HG02678 (cell line): ENCODE measurements around the gene RAD23B.
"Not testable (repeated sequence)": the region's sequence is repeated elsewhere in the genome, so short reads cannot be mapped to it uniquely, and the experiment has no call there.

Experiments used
- ATAC-seq: cut with Tn5 transposase; IDR thresholded peaks from one replicate; pipeline ENCODE4 v1.9.1; 2021; ENCODE audit warnings: mild to moderate bottlenecking, moderate library complexity; ENCODE audit not compliant: unreplicated experiment

RAD23B gene

DNA sequence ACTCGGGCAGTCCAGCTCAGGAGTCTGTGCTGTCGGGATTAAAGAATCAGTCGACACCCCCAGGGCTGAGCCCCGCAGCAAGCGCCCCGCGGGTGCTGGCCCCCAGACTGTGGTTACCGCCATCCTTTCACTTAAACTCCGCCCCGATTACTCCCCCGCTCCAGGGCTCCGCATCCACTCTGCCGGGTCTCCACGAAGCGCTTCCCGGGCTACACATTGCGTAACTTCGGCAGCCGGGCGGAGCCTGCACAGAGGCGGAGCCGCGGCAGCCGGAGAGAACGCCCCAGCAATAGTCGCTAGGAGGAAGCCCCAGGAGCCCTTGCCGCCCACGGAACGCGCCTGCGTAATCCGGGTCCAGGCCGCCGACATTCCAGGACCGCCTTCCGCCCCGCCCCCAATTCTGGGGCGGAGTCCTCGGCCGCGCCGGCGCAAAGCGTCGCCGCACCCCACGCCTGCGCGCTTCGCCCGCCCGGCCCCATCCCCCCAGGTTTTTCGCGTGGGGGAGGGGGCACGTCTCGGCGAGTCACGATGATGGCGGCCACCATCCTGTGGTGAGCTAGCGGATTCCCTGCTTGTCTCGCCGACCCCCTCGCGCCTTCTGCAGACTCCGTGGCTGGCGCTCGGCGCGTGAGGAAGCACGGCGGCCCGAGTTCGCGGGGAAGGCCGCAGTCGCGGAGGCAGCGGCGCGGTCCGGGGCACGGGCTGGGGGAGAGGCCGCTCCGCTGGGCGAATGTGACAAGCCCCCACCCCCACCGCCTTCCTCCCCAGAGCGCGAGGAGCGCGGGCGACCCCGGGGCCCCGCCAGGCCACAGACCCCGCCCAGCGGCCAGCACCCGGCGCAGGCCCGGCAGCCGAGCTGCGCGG lies at the start of gene RAD23B:
Gene RAD23B, plus strand, starts transcription at position 521 of the 864 bp plus-strand sequence. CDS start 351 bp downstream, outside the sequence.
- peak; percentile 83 for ATAC-seq

DNA sequence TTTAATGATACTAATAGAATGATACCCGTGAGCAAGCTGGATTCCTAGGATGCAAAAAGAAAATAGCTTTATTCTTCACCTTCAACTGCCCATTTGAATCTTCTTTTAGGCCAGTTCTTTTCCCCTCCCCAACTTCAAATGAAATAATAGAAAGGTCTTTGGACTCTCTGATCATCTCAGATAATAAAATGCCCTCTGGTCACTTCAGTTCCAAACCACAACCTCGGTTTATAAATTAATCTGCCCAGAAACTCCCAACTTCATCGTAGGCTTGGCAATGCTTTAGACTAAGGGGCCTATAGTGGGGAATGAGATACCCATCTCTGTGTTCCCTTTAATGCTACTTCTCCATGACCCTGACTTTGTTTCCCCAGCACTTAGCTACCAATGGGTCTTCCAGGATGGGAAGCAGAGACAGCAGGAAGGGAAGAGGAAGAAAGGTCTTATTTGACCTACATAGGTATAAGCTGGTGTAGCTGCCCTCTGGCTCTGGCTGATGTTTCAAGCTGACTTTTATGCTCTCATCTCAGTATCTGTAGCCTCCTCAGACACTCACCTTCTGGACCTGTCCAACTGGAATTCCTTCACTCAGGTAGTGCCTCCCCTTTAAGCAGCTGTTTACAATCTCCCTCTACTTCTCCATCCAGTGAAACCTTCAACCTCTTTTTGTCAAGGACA lies 47.2 kb upstream of the RAD23B start:
- ATAC-seq: no peak

DNA sequence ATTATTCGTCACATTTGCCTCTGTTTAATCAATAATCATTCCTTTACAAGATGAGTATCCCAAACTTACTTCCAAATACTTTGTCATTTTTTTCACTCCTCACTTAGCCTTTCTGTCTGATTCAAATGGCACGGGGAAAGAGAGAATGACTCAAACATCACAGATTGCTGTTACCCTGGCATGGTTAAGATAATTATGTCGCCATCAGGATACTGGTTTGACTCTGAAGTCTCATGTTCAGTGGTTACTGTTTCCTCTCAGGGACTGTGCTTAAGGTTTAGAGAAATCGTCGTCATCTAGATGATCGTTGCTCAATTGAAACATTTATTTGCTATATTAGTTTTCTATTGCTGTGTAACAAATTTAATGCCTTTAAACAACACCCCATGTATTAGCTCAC lies 45.2 kb upstream of the RAD23B start:
- ATAC-seq: no peak

DNA sequence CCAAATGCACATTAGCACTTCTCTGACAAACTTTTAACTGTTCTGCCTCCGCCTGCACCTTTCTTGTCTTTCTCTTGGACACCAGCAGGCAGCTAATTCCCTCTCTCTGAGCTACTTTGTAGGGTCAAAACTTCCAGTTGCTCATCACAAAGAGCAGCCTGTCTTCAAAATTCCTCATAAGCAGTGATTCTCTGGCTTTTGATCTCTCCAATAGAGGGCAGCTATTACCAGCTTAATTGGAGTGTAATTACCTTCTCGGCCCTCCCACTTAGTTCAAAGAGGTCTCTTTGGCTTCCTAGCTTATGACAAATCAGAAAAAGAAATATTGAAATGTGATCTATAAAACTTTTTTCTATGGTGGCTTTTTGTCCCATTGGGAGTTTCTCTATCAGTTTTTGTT lies 43.6 kb upstream of the RAD23B start:
- no peak for ATAC-seq

DNA sequence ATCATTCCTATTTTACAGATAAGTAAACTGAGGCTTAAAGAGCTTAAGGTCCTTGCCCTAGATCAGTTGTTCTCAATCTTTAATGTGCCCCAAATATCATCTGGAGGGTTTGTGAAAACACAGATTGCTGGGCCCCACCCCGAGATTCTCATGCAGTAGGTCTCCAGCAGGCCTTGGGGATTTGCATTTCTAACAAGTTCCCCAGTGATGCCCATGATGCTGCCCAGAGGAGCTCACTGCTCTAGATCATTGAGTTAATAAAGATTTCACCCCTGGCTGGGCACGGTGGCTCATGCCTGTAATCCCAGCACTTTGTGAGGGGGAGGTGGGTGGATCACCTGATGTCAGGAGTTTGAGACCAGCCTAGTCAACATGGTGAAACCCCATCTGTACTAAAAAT lies 42.8 kb upstream of the RAD23B start:
- no peak for ATAC-seq

DNA sequence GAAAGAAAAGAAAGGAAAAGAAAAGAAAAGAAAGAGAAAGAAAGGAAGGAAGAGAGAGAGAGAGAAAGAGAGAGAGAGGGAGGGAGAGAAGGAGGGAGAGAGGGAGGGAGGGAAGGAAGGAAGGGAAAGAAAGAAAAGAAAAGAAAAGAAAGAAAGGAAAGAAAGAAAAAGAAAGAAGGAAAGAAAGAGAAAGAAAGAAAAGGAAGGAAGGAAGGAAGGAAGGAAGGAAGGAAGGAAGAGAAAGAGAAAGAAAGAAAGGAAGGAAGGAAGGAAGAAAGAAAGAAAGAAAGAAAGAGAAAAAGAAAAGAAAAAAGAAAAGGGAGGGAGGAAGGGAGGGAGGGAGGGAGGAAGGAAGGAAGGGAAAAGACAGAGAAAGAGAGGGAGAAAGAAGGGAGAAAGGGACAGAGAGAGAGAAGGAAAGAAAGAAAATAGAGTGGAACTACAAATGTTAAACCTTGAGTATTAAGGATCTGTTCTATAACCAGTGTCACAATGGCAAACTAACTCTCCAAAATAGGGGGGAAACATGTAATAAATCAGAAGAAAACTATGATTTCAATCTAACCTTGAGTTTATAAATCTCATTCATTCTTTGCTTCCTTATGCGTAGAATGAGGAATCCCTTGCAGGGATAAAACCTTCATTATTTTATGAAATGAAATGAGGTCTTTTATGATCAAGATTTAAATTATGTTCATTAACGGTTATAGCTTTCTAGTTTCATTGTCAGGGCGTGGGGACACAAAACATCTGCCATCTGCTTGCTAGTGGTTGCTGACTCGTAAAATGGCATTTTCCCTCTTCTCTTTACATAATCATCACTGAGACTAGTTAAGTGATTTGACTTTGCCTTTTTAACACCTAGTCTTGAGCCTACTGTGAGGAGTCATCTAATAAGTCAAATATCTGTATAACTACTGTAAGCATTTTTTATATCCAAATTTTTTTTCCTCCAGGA lies 40.7 kb upstream of the RAD23B start:
- ATAC-seq: no peak

DNA sequence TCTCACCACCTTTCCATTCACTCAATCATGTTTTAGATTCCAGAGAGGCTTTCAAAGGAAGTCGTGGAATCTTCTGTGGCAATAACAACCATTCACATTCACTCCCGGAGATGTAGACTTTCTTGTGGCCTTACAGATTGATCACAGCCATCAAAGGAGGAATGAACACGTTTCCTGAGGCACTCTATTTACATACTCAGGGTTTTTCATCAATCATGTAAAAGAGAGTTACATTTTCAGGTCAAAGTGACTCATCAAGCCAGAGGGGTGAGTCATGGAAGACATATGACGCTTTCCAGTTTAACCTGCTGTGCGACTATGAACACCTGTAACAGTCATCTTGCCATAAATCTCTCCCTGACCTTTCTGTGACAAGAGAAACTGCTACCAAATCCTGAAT lies 39.3 kb upstream of the RAD23B start:
- peak; percentile 63 for ATAC-seq

DNA sequence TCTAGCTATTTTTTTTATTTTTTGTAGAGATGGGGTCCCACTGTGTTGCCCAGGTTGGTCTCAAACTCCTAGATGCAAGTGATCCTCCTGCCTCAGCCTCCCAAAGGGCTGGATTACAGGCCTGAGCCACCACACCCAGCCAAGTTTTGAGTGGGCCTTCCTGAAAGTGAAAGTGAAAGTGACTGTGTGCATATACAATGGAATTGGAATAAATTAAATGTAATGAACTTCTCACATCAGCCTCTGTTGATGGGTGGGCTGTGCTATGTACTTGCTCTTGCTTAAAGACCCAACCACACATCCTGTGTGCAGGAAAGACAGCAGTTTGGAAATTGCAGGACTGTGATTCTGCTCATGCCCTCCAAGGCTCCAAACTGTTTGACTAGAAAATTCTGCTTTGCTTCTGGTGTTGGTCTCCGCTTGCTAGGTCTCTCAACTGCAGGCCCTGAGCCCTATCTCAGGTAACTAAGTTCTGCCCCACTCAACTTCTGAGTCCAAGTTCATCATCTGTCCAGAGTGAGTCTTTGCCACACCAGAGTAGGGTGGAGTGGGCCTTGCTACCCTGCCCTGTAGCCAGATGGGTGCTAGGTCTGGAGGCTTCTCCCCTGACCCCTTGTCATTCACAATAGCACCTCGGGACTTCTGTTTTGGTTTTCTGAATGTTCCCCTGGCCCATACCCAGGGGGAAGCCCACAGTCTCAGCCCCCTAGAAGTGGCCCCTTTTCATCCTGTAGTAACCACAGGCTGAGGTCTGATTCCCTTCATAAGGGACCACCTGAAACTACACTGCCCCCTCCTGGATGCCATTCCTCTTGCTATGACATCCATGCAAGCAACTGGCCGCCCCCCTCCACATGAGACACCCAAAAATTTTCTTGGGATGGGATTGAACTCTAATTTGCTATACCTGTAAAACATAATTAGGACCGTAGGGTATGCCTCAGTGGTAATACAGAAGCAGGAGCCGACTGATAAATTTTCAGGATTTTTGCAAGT lies 36.5 kb upstream of the RAD23B start:
- no peak for ATAC-seq

DNA sequence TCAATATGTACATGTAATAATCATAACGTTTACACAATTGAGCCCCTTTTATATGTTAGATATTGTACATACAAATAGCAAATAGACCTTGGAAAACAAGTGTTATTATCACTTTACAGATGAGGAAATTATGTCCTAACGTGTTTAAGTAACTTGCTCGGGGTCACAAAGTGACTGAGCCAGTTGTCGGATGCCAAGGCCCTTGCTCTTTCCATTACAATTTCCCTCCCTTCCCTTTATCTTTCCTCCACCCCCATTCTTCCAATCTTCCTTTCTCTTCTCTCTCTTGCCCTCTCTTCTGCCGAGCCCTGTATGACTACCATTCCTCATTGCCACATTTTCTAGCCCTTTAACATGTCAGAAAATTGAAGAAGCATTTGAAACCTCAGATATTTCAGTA lies 34.4 kb upstream of the RAD23B start:
- ATAC-seq: no peak

DNA sequence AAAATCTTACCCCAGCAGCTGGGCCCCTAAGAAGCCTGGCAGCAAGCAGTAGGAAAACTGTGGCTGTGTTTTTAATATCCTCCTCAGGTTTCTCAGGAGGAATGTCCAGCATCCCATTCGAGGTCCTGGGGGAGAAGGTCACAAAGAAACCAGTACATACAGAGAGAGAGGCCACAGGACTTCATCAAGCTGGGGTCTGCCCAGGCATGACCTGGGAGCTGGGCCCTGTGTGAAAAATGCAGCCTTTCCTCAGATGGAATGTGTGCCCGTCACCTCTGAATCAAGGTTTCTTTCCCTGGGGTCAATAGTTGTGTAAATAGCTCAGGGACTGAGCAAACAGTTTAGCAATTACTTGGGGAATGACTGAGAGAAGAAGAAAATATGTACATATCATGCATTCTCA lies 33.9 kb upstream of the RAD23B start:
- no peak for ATAC-seq

DNA sequence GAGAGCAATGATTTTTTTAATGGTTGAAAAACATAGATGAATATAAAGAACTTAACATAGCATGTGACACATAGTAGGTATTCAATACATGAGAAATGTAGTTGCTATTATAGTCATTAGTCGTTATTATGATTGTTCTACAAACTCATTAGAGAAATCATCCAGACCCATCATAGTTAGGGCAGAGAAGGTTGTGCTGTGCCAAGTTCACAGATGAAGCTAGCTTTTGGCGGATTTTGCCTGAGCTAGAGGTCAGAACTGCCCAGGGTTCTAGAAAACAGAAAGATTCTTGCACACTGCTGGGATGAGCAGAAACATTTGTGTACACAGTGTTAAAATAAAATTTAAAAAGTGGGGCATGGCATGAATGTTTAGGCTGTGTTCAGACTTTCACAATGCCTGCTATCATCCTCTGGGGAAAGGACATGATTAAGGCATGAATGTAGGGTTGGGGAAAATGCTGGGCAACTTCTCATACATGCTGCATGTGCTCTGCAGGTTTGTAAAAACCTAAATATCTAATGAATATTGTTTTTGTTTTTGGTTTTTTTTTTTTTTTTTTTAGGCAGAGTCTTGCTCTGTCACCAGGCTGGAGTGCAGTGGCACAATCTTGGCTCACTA lies 33.3 kb upstream of the RAD23B start:
- ATAC-seq: no peak

DNA sequence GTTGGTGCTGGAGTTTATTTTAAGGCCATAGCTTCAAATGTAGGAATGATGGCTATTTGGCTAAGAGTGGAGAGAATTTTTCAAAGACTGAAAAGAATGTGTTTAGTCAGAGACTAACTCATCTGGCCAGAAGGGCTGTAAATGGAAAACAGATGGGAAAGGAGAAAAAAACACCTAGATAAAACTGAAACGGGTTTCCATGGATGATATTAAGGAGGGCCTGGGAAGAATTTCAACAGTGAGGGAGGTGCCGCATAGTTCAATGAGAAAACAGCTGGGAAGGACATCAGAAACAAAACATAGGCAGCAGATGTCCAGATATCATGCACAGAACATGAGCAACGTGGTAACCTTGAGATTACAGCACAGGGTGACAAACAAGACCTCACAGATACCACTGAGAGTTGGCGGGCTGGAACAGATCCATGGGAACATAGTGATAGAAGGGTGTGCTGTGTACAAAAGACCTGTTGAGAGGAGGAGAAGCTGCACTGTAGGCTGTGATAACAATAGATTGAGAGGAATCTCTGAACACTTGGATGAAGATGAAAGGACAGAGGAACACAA lies 31.2 kb upstream of the RAD23B start:
- no peak for ATAC-seq

DNA sequence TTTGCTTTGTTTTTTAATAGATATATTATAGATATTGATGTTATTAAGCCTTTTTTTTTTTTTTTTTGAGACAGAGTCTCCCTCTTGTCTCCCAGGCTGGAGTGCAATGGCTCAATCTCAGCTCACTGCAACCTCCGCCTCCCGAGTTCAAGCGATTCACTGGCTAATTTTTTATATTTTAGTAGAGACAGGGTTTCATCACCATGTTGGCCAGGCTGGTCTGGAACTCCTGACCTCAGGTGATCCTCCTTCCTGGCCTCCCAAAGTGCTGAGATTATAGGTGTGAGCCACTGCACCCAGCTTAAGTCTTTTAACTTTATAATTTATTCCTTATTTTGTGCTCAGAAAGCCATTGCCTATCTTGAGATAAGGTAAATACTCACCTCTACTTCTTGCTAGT lies 24.2 kb upstream of the RAD23B start:
- ATAC-seq: no peak

DNA sequence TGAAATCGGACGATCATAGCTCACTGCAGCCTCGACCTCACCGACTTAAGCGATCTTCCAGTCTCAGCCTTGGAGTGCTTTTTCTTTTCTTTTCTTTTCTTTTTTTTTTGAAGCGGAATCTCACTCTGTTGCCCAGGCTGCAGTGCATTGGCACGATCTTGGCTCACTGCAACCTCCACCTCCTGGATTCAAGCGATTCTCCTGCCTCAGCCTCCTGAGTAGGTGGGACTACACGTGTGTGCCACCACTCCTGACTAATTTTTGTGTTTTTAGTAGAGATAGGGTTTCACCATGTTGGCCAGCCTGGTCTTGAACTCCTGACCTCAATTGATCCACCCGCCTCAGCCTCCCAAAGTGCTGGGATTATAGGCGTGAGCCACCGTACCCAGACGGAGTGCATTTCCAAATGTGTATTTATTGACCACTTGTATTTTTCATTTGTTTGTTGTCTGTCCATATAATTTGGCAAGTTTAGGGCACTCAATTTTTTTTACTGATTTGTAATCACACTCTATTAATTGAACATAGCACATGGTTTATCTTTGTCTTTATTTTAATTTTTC lies 23.2 kb upstream of the RAD23B start:
- ATAC-seq: not testable (repeated sequence)

DNA sequence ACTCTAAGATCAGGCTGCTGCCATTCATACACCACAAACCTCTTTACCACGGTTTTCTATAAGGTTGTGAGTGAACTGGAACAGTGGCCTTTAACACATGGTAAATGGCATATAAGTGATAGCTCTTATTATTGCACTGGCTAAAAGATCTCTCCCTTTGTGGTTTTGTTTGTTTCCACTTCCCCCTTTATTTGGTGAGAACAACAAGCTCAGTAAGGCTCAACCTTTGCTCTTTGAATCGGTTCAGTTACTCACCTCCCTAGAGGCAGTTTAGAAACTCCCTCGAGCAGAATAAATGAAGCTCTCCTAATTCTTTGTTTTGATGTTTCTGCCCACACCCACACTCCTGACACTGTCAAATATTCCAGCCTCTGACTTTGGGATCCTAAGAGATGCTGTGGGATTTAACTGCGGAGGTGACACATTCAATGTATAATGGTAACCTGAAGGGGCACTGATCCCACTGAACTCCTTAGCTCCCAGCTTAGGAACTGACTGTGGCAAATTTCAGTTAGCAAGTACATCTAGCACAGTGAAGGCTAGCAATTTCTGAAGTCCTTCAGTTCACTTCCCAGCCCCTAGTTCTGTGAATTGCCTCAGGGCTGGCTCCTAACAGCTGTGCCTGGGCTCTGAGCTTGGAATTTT lies 22.5 kb upstream of the RAD23B start:
- peak; percentile 99 for ATAC-seq

DNA sequence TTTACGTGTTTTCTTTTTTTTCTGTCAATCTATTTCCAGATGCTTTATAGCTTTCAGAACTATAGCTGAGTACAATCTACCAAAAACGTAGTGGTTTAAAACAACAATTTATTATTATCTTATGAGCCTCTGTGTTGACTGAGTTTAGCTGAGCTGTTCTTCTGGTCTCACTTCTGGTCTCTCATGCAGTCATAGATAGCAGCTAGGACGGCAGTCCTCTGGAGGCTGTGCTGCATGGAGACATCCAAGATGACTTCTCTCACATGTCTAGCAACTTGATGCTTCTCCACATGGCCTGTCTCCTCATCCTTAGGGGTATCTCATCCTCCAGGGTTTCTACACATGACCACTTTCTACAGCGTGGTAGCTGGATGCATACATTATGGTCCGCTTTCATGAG lies 22.0 kb upstream of the RAD23B start:
- ATAC-seq: no peak

DNA sequence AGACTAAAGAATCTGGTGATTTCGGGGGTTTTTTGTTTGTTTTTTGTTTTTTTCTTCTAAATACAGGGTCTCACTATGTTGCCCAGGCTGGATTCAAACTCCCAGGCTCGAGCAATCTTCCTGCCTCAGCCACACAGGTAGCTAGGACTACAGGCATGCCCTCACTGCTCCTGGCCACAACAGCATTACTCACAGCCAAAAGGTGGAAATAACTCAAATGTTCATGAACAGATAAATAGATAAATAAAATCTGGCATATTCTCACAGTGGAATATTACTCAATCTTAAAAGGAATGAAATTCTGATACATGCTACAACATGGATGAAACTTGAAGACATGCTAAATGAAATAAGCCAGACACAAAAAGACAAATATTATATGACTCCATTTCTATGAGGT lies 19.8 kb upstream of the RAD23B start:
- no peak for ATAC-seq

DNA sequence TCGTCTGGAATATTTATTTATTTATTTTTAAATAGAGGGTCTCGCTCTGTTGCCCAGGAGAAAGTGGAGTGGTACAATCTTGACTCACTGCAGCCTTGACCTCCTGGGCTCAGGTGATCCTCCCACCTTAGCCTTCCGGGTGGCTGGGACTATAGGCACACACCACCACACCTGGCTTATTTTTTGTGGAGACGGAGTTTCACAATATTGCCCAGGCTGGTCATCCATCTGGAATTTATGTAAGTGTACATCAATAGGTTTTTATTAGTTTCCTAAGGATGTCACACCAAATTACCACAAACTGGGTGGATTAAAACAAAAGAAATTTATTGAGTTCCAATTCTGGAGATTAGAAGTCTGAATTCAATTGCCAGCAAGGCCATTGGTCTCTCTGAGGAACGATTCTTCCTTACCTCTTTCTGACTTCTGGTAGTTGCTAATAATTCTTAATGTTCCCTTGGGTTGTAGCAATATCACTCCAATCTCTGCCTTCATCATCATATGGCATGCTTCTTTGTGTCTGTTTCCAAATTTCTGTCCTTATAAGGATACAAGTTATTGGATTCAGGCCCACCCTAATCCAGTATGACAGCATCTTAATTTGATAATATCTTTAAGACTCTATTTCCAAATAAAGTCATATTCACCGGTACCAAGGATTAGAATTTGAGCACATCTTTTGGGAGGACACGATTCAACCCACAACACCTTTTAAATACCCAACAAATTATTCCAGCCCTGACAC lies 16.3 kb upstream of the RAD23B start:
- no peak for ATAC-seq
